Ureter (tissue), 1 donor: ENCODE measurements around the gene CGN. TPM values are rescaled to one million over a fixed set of nuclear protein-coding genes. Genes with fewer than 3 reads are reported as not detected.

ENCODE experiments used
- DNase-seq: peaks from one replicate; pipeline ENCODE4 v3.0.0-alpha.2; 2020; ENCODE audit warnings: low spot score
- total RNA-seq: library from RNA; stranded (reverse); gene quantifications from one replicate; pipeline ENCODE4 v1.2.4, GENCODE V29; 2023
- donor health status: DM: yes; HTN: yes; CAD: no.

The CGN gene
- total RNA-seq, 1 donor from 2014 or later = 67.4 TPM

DNA sequence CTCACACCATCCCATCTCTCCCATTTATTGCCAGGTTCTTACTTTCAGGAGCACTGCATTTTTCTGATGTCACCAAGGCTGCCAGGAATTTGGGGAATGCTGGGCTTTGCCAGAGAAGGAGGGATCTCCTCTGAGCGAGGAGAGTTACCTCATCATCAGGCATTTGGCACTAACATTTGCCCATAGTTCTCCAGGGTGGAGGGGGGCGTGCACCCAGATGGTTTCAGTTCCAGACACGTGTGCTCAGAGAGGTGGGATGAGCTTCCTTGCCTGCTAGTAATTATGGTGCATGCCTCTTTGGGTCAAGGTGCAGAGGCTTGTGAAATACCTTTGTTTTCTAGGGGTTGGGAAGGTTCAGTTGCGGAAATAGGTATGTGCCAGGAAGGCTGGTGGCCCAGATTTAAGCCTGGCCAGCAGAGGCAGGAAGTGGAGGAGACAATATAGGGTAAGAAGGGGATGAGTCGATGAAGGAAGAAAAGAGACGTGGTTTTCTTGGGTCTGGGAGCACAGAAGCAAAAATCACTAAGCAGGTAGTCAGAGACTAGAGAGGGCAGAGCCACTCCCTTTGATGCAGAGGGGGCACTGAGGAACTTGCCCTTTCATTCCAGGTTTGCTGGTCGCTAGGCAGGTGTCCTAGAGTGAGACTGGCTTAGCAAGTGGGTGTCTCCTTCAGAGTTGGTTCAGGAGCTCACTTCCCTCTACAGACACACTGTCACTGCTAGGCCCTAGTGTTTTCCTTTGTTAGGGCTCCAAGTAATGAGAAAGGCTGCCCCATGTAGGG is 36.1 kb downstream of the CGN start:
- DNase-seq = peak; percentile 81

DNA sequence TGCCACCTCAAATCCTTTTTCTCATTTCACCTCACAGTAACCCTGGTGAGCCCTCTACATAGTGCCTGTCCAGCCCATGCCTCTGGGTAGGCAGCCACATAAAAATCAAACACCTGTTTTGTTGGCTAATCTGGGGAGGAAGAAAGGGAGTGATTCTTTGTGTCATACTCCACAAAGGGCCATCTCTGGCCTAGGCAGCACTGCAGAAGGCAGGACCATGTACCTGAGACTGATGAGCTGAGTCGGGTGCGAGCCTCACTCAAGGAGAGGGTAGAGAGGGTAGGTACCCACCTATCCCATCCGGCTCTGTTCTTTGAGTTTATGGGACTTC is 36.7 kb downstream of the CGN start:
- no peak for DNase-seq

DNA sequence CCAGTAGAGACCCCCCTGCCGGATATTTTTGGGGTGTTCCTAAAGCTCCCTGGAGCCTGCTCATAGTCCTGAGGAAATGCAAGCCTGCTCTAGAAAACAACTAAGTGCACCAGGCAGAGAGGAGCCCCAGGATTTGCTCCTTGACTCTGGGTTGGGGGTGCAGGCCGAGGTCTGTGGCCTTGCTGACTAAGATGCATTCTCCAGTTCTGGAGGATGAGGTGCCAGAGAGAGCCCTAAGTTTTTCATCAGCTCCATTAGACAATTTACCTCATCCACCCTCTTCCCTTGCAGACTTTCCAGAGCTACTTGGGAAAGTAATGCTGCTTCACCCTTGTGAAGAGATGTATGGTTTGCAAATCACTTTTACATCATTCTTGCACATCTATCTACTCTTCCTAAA is 38.0 kb downstream of the CGN start:
- no peak for DNase-seq

DNA sequence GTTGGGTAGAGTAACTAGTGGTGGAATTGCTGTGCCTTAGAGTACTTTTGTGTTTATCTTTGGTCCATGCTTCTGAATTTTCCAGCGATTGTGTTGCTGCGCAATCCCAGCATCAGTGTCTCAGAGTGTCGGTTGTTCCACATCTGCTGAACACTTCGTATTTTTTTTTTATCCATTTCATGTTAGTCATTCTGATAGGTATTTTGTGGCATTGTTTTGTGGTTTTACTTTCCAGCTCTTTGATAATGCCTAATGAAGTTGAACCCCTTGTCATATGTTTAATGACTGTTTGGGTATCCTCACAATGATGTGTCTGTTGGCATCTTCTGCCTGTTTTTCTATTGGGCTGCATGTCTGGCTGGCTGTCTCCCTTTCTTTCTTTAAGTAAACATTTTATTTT is 42.5 kb downstream of the CGN start:
- DNase-seq = no peak

DNA sequence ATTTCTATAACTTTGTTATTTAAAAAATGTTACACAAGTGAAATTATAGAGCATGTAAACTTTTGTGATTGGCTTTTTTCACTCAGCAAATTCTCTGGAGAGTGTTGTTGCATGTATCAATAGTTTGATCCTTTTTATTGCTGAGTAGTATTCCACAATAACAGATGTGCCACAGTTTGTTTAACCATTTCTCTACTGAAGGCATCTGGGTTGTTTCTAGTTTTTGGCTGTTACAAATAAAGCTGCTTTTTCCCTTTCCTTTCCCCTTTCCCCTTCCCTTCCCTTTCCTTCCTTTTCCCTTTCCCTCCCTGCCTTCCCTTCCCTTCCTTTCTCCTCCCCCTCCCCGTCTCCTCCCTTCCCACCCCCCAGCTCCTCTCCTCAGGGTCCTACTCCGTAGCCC is 44.9 kb downstream of the CGN start:
- no peak for DNase-seq

DNA sequence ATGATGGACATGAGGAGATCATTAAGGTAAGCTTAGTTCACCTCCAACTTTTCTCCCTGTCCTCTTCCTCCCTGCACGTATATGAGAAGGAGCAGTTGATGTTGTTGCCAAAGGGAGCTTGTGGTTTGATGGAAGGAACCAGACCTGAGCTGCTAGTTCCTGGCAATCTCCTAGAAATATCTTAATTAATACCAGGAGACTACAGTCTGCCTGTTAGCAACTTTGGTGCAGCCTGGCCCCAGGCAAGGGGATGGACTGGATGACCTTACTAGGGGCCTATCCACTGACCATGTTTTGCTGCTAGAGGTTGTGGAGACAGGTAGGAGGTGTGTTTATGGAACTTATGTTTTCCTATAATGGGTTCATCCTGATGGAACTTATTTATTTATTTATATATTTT is 51.5 kb downstream of the CGN start:
- DNase-seq = no peak

DNA sequence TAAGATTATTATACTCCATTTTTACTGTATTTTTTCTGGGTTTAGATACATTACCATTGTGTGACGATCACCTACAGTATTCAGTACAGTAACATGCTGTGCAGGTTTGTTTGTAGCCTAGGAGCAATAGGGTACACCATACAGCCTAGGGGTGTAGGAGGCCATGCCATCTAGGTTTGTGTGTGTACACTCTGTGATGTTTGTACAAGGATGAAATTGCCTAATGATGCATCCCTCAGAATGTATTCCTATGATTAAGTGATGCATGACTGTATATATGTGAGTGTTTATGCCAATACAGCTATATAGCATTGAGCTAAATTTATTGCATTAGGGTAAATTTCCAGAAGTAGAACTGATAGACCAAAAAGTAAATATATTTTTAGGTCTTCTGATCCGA is 52.2 kb downstream of the CGN start:
- no peak for DNase-seq

DNA sequence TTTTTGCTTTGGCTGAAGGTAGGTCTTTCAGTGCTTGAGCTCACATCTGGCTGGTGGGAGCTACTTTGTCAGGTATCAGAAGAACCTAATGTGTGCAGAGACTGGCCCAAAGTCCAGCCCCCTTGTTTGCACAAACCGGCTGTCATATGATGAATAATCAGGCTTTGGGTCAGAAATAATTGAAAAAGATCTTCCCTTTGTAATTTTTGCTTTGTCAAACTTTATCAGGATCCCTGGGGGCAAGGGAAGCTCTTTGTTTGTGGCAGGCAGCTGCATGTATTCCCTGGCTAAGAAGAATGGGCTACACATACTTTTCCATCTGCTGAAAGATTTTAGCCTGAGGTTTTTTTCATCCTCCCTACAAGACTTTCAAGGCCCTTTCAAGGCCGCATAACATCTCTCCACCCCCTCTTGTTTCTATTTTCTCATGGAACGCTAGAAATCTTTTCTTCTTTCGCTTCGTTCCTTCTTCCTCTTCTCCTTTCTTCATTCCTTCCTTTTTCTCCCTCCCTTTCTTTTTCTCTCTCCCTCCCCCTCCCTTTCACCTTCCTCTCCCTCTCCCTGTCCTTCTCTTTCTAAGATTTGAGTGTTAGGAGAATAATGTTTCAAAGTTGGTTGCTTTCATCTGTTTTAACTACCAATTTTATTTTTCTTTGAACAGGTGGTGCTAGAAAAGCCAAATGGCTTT is 54.5 kb downstream of the CGN start:
- DNase-seq = no peak

DNA sequence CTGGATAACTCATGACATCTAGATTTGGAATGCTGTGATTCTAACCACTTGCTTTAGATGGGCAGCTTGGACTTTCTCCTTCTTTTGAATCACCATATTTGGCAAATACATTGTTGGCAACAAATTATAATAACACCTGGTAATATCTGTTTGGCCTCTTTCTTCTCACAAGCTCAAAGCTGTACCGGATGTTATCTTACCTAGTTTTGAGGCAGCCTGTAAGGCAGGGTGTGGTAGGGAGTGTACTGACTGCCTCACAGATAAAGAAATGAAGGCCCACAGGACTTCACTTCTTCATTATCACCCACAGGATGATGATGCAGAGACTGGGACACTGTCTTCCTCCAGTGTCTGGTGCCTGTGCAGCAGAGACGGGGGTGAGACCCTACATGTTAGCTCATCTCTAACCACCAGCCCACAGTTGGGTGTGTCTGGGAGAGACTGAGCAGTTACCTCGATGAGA is 57.5 kb downstream of the CGN start:
- no peak for DNase-seq

DNA sequence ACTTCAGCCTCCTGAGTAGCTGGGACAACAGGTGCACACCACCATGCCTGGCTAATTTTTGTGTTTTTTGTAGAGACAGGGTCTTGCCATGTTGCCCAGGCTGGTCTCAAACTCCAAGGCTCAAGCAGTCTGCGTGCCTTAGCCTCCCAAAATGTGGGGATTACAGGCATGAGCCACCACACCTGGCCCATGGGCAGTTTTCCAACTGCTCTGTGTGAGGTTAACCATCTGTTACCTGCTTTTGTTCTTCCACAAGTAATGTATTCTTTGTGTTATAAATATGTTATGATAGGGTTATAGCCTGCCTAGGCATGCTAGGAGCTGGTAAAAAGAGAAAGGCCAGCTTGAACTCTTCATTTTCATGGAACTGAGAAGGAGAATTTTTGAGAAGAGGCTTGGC is 59.6 kb downstream of the CGN start:
- no peak for DNase-seq

DNA sequence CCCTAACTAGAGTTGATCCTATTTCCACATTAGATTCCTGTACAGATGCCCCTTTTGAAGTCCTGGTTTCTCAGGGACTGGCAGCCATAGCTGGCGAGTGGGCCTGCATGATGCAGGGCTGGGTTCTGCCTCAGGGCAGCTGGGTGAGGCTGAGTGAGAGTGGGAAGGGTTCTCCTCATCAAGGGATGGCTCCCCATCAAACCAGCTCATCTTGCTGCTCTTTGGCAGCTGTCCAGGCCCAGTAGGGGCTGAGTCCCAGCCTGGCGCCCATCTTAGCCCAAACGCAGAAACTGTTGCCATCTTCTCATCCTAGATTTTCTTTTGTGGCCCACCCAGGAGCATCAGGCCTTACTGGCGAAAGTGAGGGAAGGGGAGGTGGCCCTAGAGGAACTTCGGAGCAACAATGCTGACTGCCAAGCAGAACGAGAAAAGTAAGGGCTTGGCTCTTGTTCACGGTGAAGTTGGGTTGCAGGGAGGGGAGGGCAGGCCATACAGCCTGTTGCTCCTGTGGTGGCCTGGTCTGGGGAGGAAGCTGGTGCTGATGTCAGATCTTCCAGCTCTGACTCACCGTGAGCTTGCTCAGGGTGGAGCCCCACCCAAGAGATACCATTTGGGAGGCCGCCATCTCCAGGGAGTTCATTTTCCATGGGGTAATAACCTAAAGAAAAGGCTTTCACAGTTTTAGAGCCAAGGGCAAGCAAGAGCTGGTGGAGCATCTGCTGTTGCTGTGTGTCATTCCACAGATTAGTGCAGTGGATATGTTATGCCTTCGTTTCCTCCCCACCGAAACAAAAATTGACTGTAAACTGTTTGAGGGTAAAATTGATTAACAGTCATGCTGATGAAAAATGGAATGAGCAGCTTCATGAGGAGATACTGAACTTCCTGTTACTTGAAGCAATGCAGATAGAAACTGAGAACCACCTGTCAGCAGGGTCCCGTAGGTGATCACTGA is 63.7 kb downstream of the CGN start:
- no peak for DNase-seq

DNA sequence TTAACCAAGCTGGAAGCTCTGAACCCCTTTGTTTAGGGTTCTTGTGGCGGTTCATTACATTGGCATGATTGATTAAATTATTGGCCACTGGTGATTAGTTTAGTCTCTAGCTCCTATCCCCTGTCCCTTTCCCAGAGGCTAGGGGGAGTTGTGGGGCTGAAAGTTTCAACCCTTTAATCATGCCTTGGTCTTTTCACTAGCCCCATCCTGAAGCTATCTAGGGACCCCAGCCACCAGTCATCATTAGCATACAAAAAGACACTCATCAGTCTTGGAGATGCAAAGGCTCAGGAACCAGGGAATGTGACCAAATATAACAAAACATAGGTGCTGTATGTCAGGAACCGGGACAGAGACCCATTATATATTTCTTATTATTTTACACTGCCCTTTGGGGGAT is 66.0 kb downstream of the CGN start:
- no peak for DNase-seq

DNA sequence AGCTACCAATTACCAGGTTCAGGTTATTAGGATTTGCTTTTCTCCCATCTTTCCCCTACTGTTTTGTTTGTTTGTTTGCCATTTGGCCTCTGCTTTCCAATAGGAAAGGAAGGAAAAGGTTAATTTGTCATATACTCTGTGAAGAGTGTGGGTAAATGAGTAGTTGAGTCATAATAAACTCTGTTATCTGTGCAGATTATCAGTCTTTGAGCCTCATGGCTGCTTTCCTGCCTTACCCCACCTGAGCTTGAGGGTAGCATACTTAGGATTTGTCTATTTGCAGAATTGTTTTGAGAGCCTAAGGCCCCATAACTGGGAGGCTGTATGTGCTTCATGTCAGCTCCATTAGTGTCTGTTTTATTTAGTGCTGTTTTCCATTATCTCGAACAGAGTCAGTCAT is 67.8 kb downstream of the CGN start:
- no peak for DNase-seq

DNA sequence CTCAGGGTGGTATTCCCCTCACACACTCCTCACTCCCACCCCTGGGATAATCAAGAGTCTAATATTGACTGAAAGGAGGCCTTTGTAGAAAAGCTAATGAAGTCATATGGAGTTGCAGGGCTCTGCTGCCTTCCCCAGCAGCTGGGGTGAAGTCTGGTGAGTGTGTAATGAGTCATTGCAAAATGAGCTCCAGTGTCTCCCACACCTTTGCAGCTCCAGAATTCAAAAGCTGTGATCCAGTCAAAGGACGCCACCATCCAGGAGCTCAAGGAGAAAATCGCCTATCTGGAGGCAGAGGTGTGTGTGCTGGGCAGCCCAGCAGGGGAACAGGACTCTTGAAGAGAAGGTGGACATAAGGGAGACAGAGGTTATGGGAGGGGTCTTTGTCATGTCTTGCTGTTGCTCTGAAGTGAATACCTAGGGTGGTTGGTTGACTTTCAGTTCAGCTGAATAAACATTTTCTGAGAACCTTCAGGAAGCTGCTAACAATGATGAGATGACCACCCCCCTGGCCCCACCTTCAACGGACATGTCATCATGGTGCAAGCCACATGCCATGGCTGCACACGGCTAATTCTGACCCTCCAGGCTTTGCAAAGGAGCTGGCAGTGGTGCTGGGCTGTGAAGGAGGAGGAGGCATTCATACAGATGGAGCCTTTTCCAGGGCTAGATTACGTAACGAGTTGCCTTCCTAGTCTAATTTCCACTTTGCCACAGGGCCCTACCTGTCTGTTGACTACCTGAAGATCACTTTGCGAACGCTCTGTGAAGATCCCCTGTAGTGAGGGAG is 68.4 kb downstream of the CGN start:
- no peak for DNase-seq

DNA sequence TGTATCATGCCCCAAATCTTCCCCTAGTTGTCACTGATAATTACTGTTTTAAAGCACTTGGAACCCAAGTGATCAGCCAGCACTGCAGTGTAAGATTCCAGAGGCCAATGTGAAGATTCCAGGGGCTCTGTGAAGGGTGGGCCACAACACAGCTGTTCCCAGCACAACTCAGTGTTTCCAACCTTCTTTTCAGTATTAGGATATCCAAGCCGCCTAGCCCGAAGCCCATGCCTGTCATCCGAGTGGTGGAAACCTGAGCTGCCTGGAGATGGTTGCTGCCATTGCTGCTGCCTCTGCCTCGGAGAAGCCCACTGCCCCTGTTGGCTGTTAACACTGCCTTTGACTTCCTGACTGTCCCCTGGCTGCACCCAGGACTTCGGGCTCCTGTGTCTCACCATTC is 70.3 kb downstream of the CGN start:
- DNase-seq = no peak

DNA sequence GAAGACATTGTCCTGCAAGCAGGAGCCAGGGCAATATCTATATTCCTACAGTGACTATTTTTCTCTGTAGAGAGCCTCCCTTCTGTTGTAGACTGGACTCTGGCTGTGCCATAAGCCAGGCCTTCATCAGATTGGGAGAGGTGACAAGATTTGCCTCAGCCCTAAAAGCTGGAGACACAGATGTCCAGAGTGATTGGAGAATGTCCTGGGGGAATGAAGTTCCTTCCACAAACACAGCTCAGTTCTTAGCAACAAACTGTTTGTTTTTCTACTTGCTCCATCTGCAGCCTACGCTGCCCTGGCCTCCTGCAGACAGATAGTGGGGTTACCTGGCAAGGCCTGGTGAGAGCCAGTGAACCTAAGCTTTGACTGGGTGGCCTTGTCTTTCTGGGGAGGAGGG is 70.7 kb downstream of the CGN start:
- DNase-seq = no peak

DNA sequence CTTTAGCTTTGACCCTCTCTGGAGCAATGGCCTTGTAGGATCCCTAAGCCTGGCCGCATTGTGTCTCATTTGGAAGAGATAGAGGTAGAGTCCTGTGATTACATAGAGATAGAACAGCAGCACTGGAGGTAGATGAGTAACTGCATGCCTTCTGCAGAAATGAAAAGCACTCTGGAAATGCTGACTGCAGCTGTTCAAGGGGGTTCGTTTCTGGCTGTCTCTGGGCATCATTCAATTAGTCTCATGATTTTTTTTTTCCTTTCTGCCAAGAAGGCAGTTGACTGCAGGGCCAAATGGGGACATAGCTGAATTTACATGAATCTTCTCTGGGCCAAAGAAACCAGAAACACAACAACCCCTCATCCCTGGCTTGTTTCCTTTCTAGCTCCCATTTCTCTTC is 72.6 kb downstream of the CGN start:
- no peak for DNase-seq

DNA sequence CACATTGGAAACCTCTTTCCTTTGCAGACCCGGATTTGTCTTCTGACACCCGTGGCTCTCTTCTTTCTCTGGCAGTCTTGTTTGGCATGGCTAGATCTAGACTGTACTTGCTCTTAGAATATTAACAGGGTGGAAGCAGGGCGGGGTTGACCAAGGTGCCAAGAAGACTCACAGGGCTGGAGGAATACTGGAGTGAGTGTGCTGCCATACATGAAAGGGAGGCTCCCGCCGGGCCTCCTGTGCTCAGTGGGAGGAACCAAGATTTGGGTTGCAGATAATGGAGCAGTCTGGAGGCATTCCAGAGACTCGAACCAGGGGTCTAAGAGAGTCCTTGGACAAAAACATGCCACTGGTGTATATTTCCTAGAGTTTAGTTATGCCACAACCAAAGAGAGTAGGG is 73.1 kb downstream of the CGN start:
- no peak for DNase-seq

DNA sequence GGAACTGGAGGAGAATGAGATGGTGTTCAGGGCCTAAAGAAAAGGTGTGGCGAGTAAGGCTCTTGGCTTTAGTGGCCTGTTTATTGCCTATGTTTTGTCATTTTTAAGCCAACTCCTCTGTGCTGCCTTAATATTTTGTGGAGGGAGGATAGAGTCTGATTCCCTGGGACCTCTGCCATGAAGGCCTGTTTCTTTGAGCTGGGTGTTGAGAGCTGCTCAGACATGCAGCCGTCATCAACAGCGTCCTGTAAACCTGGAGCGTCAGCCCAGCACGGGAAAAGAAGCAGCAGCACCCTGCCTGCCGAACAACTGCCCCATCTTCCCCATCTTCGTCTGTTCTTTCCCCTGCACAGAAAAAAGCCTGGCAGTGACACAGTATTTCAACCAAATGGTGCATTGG is 73.6 kb downstream of the CGN start:
- no peak for DNase-seq

DNA sequence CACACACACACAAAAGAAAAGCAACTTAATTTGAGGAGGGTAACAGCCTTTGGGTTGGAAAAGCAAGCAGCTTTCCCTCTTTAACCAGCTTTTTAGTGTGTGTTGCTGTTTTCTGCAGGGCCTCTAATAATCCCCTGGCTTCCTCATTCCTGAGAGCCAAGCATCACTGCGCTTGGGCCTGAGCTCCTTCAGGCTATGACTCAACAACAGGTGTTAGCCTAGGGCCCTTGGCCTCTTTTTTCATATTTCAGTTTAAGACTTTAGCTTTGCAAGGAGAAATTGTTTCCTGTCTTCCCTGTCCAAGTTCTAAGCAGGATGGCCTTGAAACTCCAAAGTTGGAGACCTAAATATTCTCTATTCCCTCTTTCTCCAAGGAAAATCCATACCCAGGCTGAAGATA is 74.4 kb downstream of the CGN start:
- DNase-seq = no peak
